Activated naive CD8-positive, alpha-beta T cell treated with anti-CD3 and anti-CD28 coated beads, Interleukin-2, amount 10 ng/mL, durations not matched to agents 7 days and 5 days (primary cell): Measurements from ENCODE around the gene GJD2. TPM values are rescaled to one million over a fixed set of nuclear protein-coding genes. Genes with fewer than 3 reads are reported as not detected.

Source experiments
- ATAC-seq: fragments of 150-1000 bp; cut with Tn5 transposase; one replicate; pipeline ENCODE4 v1.10.0; 2021; ENCODE audit warnings: low read depth, moderate library complexity
- POLR2A ChIA-PET: fragments of 350-600 bp; sonication (Branson Sonifier 250); formaldehyde crosslinking; loops from one replicate; lab custom pipeline; 2021; ENCODE audit warnings: antibody characterized with exemption; lab: Charles Lee
- DNase-seq: peaks from one replicate; pipeline ENCODE4 v3.0.0; 2021
- H3K27ac Mint-ChIP-seq: one replicate; pipeline ENCODE4 v1.8.0; 2022; ENCODE audit warnings: mild to moderate bottlenecking, mixed read lengths
- H3K27me3 Mint-ChIP-seq: one replicate; pipeline ENCODE4 v1.8.0; 2022; ENCODE audit warnings: mild to moderate bottlenecking, moderate library complexity, mixed read lengths
- H3K36me3 Mint-ChIP-seq: one replicate; pipeline ENCODE4 v1.8.0; 2021; ENCODE audit warnings: mild to moderate bottlenecking, mixed read lengths
- H3K4me1 Mint-ChIP-seq: one replicate; pipeline ENCODE4 v1.8.0; 2021; ENCODE audit warnings: mixed read lengths
- H3K4me3 Mint-ChIP-seq: one replicate; pipeline ENCODE4 v1.8.0; 2022; ENCODE audit warnings: mild to moderate bottlenecking, moderate library complexity, mixed read lengths
- H3K9me3 Mint-ChIP-seq: one replicate; pipeline ENCODE4 v1.8.0; 2021; ENCODE audit warnings: mixed read lengths
- total RNA-seq, 2 experiments: library from RNA; stranded (reverse); gene quantifications; one replicate each; pipeline ENCODE4 v1.2.3, GENCODE V29; 2021

Gene GJD2
- total RNA-seq, 2 experiments from 2014 or later: not detected

DNA sequence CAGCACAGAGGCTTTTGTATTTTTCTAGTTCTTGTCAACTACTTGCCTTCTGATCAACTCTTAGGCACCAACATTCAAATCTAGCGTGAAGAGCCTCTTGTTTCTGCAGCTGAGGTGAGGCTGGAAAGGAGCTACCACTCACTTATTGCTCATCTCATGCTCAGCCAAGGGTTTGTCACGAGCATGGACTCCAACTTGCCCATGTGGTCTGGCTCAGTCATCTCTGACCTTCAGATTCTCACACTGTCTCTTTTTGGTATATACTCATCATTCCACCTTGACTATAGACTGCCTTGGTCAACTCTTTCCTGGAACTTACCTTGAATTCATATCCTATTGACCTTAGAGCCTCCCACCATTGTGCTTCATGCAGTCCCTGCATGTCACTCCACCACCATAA, 5.2 kb upstream of the GJD2 start:
- no peak overlapping the region for H3K27ac Mint-ChIP-seq
- no peak for DNase-seq
- POLR2A ChIA-PET: no interaction called here
- ATAC-seq: no peak
- H3K27me3 Mint-ChIP-seq: peaks cover 52% of the 10 kb centered on the region
- H3K36me3 Mint-ChIP-seq: no peaks in the 10 kb centered on the region
- H3K9me3 Mint-ChIP-seq: no peaks in the 10 kb centered on the region
- H3K4me3 Mint-ChIP-seq: no peak overlapping the region
- H3K4me1 Mint-ChIP-seq: no peaks in the 10 kb centered on the region

DNA sequence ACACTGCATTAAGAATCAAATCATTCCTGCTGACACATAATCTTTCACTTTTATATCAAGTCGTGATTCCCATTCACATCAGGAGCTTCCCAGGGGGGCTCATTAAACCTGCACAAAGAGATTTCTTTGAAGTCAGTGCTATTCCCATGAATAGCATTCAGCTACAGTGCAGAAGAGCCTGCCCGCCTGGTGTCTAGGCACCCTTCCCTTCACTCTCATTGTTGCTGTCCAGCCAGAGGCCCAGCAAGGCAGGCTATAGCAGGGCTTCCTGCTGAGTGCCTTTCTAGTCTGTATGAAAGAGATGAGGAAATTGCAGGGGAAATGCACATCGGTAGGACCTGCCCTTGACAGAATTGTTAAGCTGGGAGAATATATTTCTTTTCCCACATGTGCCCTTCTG, 4.5 kb upstream of the GJD2 start:
- H3K36me3 Mint-ChIP-seq: no peaks in the 10 kb centered on the region
- H3K4me1 Mint-ChIP-seq: no peaks in the 10 kb centered on the region
- H3K27me3 Mint-ChIP-seq: peaks cover 52% of the 10 kb centered on the region
- no peak overlapping the region for H3K4me3 Mint-ChIP-seq
- H3K9me3 Mint-ChIP-seq: no peaks in the 10 kb centered on the region
- POLR2A ChIA-PET: no interaction called here
- no peak for DNase-seq
- no peak for ATAC-seq
- no peak overlapping the region for H3K27ac Mint-ChIP-seq

DNA sequence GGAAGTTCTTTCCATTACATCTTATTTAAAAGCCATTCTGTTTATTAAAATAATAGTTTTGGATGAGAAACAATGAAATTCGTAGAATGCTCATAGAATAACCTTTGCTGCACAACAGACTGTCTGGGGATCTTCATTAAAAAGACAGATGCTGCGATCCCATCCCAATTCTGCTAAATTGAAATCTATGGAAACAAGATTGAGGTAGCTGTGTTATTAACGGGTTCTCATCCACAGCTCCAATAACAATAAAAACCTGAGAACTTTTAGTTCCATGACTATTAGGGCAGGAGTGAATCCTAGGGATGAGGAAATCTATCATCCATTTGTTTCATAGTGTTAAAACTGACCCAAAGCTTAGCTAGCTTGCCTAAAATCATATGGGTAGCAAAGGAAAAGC, 2.5 kb upstream of the GJD2 start:
- no peaks in the 10 kb centered on the region for H3K9me3 Mint-ChIP-seq
- POLR2A ChIA-PET: no interaction called here

DNA sequence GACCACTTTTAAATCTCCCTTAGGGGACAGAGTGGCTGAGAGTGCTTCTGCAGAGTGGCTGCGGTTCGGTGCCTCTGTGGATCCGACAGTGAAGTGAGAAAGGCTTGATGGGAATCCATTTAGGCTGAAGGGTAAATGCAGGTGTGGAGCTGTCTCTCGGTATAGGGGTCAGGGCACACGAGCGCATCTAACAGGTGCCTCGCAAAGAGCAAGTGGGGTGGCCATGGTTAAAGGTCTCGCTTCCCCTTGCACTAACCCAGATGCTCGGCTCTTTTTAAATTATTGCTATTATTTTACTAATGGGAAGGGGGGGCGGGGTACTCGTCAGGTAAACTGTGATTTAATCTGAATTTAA, 598 bp upstream of the GJD2 start:
- POLR2A ChIA-PET: no interaction called here
- H3K27ac Mint-ChIP-seq: no peak overlapping the region
- DNase-seq: no peak
- no peak overlapping the region for H3K4me3 Mint-ChIP-seq
- peaks cover 6% of the 10 kb centered on the region for H3K4me1 Mint-ChIP-seq
- ATAC-seq: no peak
- no peaks in the 10 kb centered on the region for H3K9me3 Mint-ChIP-seq
- no peaks in the 10 kb centered on the region for H3K36me3 Mint-ChIP-seq
- H3K27me3 Mint-ChIP-seq: peaks cover 68% of the 10 kb centered on the region

More for the DNA sequence above, 2.5 kb upstream of the GJD2 start:
- DNase-seq (no peak), ATAC-seq (no peak)
- Mint-ChIP-seq H3K27ac (no peak overlapping the region), H3K4me3 (no peak overlapping the region), H3K4me1 (peaks cover 6% of the 10 kb centered on the region), H3K36me3 (no peaks in the 10 kb centered on the region), H3K27me3 (peaks cover 65% of the 10 kb centered on the region)

DNA sequence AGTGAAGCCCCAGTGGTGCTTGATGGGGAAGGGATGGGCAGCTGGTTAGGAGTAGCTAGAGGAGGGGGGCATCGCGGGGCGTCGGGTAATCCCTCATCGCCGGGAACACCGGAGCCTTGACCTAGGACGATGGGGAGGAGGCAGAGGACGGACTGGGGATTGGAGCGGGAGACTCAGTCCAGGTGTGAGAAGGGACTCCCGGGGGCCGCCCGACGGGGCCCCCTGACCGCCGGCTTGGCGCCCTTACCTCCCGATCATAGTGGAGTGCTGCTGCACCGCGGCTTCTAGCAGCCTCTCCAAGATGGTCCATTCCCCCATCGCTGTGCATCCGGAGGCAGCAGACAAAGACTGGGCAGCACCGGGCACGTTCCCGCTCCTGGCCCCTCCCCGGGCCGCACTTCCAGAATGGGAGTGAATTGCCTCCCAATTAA, 612 bp downstream of the GJD2 start:
- Mint-ChIP-seq H3K36me3 (no peaks in the 10 kb centered on the region), H3K4me1 (peaks cover 6% of the 10 kb centered on the region), H3K27me3 (peaks cover 62% of the 10 kb centered on the region), H3K9me3 (no peaks in the 10 kb centered on the region), H3K4me3 (no peak overlapping the region), H3K27ac (no peak overlapping the region)
- no peak for DNase-seq
- ATAC-seq: no peak
- POLR2A ChIA-PET: no interaction called here

DNA sequence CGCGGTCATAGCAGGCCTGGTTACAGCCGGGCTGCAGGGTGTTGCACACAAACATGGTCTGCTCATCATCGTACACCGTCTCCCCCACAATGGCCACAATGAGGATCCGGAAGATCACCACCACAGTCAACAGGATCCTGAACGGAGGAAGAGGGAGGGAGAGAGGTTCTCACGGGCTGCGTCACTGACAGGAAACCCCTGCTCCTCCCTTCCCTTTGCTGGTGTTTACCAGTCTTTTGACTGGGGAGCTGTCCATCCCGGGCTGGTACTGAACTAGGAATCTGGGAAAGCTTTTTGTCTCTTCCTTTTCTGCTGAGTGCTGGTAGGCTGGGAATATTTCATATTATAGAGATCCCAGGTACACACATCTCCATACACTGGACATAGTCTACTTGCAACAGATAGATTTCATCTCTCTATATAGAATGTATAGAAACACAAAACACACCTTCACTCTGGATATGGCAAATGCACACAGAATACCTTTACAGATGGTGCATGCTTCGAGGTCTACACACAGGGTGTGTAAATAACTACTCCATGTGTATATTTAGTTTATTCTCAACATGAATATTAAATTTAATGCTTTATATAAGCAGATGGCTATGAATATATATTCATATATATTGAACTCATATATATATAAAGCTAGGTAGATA, 1.4 kb downstream of the GJD2 start:
- Mint-ChIP-seq H3K9me3 (no peaks in the 10 kb centered on the region), H3K4me3 (no peak overlapping the region), H3K4me1 (peaks cover 6% of the 10 kb centered on the region), H3K27me3 (peaks cover 61% of the 10 kb centered on the region), H3K36me3 (no peaks in the 10 kb centered on the region), H3K27ac (no peak overlapping the region)
- DNase-seq: no peak
- POLR2A ChIA-PET: no interaction called here
- no peak for ATAC-seq

DNA sequence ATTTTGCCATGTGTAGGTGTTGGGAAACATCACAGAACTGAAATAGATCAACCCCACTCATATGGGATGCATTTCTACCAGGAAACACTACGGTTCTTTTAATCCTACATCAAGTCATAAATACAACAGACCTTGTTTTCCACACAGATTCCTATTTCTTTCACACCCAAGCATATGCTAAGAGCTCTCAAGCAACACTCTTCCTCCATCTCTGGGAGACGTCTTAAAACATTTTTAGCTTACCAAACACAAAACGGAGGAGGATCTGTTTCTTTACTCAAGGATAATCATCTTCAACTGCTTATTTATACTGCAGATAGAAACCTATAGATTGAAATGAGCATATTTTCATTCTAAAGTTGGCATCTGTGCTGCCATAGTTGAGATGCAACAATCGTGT, 5.1 kb downstream of the GJD2 start:
- Mint-ChIP-seq H3K4me3 (no peak overlapping the region), H3K4me1 (peaks cover 6% of the 10 kb centered on the region), H3K27me3 (peaks cover 34% of the 10 kb centered on the region), H3K27ac (no peak overlapping the region), H3K36me3 (no peaks in the 10 kb centered on the region), H3K9me3 (no peaks in the 10 kb centered on the region)
- ATAC-seq: no peak
- POLR2A ChIA-PET: no interaction called here
- DNase-seq: no peak

DNA sequence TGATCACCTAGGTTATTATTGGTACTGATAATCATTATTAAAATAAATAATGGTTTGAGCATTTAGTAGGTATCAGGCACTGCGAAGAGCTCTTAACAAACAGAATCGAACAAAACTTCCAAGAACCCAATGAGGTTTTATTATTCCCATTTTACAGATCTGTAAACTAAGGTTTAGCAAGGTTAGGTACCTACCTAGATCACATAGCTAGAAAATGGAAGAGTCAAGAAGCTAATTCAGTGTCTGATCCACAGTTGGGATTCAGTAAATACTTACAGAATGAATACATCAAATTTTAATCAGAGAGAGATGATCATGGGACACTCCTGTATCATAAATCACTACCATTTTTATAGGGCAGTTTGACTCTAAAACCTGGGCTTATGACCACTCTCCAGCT, 15.5 kb downstream of the GJD2 start:
- Mint-ChIP-seq H3K4me3 (no peak overlapping the region), H3K27me3 (peaks cover 33% of the 10 kb centered on the region), H3K9me3 (no peaks in the 10 kb centered on the region), H3K36me3 (no peaks in the 10 kb centered on the region), H3K4me1 (no peaks in the 10 kb centered on the region), H3K27ac (no peak overlapping the region)
- POLR2A ChIA-PET: no interaction called here
- no peak for ATAC-seq
- no peak for DNase-seq

DNA sequence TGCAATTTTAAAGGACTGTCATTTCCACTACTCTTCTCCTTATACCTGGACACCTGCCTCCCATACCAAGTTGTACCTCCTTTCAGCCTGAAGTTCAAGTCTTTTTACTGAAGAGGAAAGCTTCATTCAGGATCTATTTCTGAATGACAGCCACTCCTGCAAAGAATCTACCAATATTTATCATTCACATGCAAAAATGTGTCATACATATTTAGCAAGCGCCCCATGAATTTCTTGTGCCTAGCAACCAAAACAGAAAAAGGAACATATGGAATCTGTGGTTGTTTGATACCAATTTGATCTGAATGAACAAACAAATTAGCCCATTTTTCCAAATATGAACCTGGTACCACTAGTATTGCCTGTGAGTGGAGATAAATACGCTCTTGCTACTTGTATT, 16.8 kb downstream of the GJD2 start:
- no peaks in the 10 kb centered on the region for H3K4me1 Mint-ChIP-seq
- DNase-seq: no peak
- H3K9me3 Mint-ChIP-seq: no peaks in the 10 kb centered on the region
- H3K4me3 Mint-ChIP-seq: no peak overlapping the region
- no peaks in the 10 kb centered on the region for H3K36me3 Mint-ChIP-seq
- POLR2A ChIA-PET: no interaction called here
- no peak for ATAC-seq
- H3K27me3 Mint-ChIP-seq: peaks cover 23% of the 10 kb centered on the region
- H3K27ac Mint-ChIP-seq: no peak overlapping the region

DNA sequence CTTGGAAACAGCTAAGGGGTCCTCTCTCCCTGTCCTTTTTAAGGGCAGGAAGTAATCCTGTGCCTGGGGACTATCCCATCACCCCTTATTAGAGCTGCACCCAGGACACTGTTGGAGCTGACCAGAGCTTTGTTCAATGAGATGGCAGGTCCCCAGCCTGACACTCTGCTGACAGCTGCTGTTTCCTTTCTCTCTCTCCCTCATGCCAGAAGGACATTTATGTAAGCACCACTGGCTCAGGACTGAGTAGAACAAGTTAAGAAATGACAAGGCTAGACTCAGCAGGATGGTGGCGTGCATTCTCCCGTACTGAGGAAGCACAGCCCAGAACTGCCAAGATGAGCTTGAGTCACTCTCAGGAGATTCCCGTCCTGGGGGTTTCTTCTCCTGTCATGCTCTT, 17.3 kb downstream of the GJD2 start:
- no peaks in the 10 kb centered on the region for H3K9me3 Mint-ChIP-seq
- H3K4me3 Mint-ChIP-seq: no peak overlapping the region
- ATAC-seq (no peak), DNase-seq (no peak)
- H3K27me3 Mint-ChIP-seq: peaks cover 22% of the 10 kb centered on the region
- POLR2A ChIA-PET: no interaction called here
- H3K27ac Mint-ChIP-seq: no peak overlapping the region
- no peaks in the 10 kb centered on the region for H3K4me1 Mint-ChIP-seq
- no peaks in the 10 kb centered on the region for H3K36me3 Mint-ChIP-seq

DNA sequence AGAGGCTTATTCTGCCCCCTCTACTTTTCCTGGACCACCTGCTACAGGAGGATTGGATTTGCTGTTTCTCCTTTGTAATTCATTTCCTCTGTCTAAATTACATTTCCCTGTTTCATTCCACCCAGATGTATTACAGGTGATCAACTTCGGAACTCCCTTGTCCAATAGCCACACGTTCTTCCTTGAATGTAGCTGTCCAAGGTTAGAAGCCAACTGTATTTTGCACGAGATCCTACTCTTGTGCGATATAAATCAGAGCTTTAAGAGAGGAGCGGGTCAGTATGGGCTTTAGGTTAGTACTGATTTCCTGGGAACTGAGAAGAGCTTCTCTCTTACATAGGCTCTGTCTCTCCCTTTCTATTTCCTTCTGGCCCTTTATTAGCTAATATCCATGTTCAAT, 20.5 kb downstream of the GJD2 start:
- peaks cover 3% of the 10 kb centered on the region for H3K4me1 Mint-ChIP-seq
- POLR2A ChIA-PET: no interaction called here
- no peak for ATAC-seq
- no peaks in the 10 kb centered on the region for H3K36me3 Mint-ChIP-seq
- H3K9me3 Mint-ChIP-seq: no peaks in the 10 kb centered on the region
- H3K27ac Mint-ChIP-seq: no peak overlapping the region
- no peak for DNase-seq
- H3K27me3 Mint-ChIP-seq: peaks cover 7% of the 10 kb centered on the region
- H3K4me3 Mint-ChIP-seq: no peak overlapping the region

DNA sequence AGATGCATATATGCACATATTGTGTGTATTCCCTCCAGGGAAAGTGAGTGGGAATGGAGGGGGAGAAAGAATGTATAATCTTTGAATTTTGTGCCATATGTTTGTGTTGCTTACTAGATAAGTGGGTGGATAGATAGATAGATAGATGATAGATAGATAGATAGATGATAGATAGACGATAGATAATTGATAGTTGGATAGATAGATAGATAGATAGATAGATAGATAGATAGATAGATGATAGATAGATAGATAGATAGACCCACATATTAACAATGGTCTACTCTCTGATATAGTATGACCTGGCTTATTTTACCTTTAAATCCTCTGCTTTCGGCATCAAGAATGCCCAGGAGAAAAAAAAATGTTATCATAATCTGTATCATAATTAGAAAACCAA, 21.2 kb downstream of the GJD2 start:
- no peaks in the 10 kb centered on the region for H3K36me3 Mint-ChIP-seq
- H3K4me1 Mint-ChIP-seq: peaks cover 3% of the 10 kb centered on the region
- peaks cover 4% of the 10 kb centered on the region for H3K27me3 Mint-ChIP-seq
- DNase-seq (no peak), ATAC-seq (no peak)
- H3K9me3 Mint-ChIP-seq: no peaks in the 10 kb centered on the region
- H3K4me3 Mint-ChIP-seq: no peak overlapping the region
- POLR2A ChIA-PET: no interaction called here
- H3K27ac Mint-ChIP-seq: no peak overlapping the region

DNA sequence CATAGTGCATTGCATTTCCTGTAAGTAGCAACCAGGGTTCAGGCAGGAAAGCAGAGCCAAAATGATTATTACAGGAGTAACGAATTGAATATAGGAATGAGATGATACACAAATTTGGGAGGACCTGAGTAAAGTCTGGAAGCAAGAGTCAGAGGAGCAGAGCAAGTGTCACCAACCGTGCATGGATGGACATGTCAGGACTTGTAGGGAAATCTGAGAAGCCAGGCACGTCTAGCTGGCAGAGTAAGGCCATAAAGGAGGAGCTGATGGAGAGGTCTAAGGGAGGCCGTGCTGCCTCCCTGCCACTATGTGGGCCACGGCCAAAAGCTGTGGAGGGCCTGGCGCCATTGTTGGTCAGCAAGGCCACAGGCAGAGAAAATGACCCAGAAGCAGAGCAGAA, 22.4 kb downstream of the GJD2 start:
- Mint-ChIP-seq H3K36me3 (no peaks in the 10 kb centered on the region), H3K27me3 (peaks cover 7% of the 10 kb centered on the region), H3K27ac (no peak overlapping the region), H3K9me3 (no peaks in the 10 kb centered on the region), H3K4me3 (no peak overlapping the region), H3K4me1 (peaks cover 3% of the 10 kb centered on the region)
- ATAC-seq (no peak), DNase-seq (no peak)
- POLR2A ChIA-PET: no interaction called here

DNA sequence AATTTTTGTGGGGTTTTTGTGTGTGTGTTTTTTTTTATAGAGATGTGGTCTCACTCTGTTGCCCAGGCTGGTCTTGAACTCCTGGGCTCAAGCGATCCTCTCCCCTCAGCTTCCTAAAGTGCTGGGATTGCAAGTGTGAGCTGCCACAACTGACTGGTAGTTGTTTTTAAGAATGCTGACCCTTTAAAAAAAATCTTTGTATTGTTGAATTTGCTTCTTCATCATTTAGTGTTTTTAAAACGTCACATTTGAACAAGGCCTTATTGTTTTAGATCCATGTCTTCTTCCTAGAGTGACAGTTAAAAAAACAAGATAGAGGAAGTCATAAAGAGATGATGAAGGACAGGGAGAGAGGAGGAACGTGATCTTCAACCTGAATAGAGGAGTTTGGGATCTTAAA, 24.1 kb downstream of the GJD2 start:
- H3K4me1 Mint-ChIP-seq: peaks cover 3% of the 10 kb centered on the region
- no peak for DNase-seq
- H3K4me3 Mint-ChIP-seq: no peak overlapping the region
- ATAC-seq: no peak
- POLR2A ChIA-PET: no interaction called here
- peaks cover 1% of the 10 kb centered on the region for H3K9me3 Mint-ChIP-seq
- H3K27me3 Mint-ChIP-seq: peaks cover 7% of the 10 kb centered on the region
- no peaks in the 10 kb centered on the region for H3K36me3 Mint-ChIP-seq
- no peak overlapping the region for H3K27ac Mint-ChIP-seq

DNA sequence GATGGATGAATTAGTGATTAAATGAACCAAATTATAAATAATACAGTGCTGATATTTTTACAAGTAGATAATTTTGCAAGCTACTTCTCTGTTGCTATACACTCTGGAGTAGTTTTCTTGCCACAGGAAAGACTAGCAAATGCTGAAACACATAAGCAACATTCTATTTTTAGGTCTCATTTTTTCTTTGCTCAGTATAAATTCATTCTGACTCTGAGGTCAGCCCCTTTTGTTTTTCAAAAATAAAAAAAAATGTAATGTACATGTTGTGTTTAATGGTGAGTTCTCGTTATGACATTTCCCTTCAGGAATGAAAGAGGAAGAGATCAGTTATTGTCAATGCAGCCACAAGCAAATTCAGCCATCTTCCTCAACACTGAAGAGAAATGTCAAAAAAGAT, 24.9 kb downstream of the GJD2 start:
- DNase-seq: no peak
- POLR2A ChIA-PET: no interaction called here
- Mint-ChIP-seq H3K27me3 (peaks cover 10% of the 10 kb centered on the region), H3K4me3 (no peak overlapping the region), H3K4me1 (peaks cover 3% of the 10 kb centered on the region), H3K9me3 (peaks cover 1% of the 10 kb centered on the region), H3K27ac (no peak overlapping the region), H3K36me3 (no peaks in the 10 kb centered on the region)
- no peak for ATAC-seq
